HG03103 (cell line): ENCODE measurements around the gene PTPRA.

ENCODE experiments used
- ATAC-seq: cut with Tn5 transposase; IDR thresholded peaks from one replicate; pipeline ENCODE4 v1.9.1; 2021; ENCODE audit warnings: low read depth; ENCODE audit not compliant: unreplicated experiment

Gene PTPRA

GRCh38 chr20:2849529-2849928 is 23.8 kb upstream of the PTPRA start:
- no peak for ATAC-seq

- no peak for ATAC-seq
Measured at GRCh38 chr20:2851086-2851485, 22.2 kb upstream of the PTPRA start.

- ATAC-seq, result no peak
Measured at GRCh38 chr20:2858591-2858990, 14.7 kb upstream of the PTPRA start.

- ATAC-seq, result no peak
Measured at GRCh38 chr20:2859330-2860121, 13.8 kb upstream of the PTPRA start.

- no peak for ATAC-seq
Measured at GRCh38 chr20:2864626-2865025, 8.7 kb upstream of the PTPRA start.

GRCh38 chr20:2865101-2865500 is 8.2 kb upstream of the PTPRA start:
- no peak for ATAC-seq

GRCh38 chr20:2865630-2866029 is 7.7 kb upstream of the PTPRA start:
- ATAC-seq, result no peak

GRCh38 chr20:2866236-2866635 is 7.0 kb upstream of the PTPRA start:
- ATAC-seq, result no peak

GRCh38 chr20:2867081-2867864 is 6.0 kb upstream of the PTPRA start:
- ATAC-seq, result no peak

- ATAC-seq, result no peak
Measured at GRCh38 chr20:2869381-2869780, 3.9 kb upstream of the PTPRA start.

GRCh38 chr20:2871111-2871465 is 2.2 kb upstream of the PTPRA start:
- no peak for ATAC-seq

GRCh38 chr20:2871661-2872458 is 1.4 kb upstream of the PTPRA start:
- ATAC-seq, result no peak

GRCh38 chr20:2872459-2873009 is 747 bp upstream of the PTPRA start:
- ATAC-seq, result no peak

- no peak for ATAC-seq
Measured at GRCh38 chr20:2873747-2874041, 413 bp downstream of the PTPRA start.

GRCh38 chr20:2874456-2874855 is 1.2 kb downstream of the PTPRA start:
- no peak for ATAC-seq

- no peak for ATAC-seq
Measured at GRCh38 chr20:2875690-2876203, 2.5 kb downstream of the PTPRA start.

GRCh38 chr20:2878515-2878914 is 5.2 kb downstream of the PTPRA start:
- ATAC-seq, result no peak

GRCh38 chr20:2879146-2879545 is 5.9 kb downstream of the PTPRA start:
- ATAC-seq, result no peak

- no peak for ATAC-seq
Measured at GRCh38 chr20:2880650-2881049, 7.4 kb downstream of the PTPRA start.

- no peak for ATAC-seq
Measured at GRCh38 chr20:2883726-2884637, 10.7 kb downstream of the PTPRA start.
